K562 (cell line): ENCODE measurements around the gene PRDM8. TPM values are rescaled to one million over a fixed set of nuclear protein-coding genes. Genes with fewer than 3 reads are reported as not detected.

Experiments used
- ATAC-seq: fragments of 200-7000 bp; cut with Tn5 transposase; 3 replicates; pipeline ENCODE4 v1.9.1; 2020; ENCODE audit warnings: moderate library complexity
- BruUV-seq: library from RNA; stranded (reverse); fragments of 400-500 nt; replicated peaks from 2 replicates; lab custom pipeline; 2021; lab: Mats Ljungman, UMichigan
- CTCF ChIA-PET: fragments of 300-600 bp; formaldehyde crosslinking; extraction: SDS; loops from one replicate; lab custom pipeline; 2021; ENCODE audit warnings: low intra/inter-chr PET ratio; lab: Yijun Ruan, JAX
- POLR2A ChIA-PET: fragments of 300-600, 350-650 bp; sonication (Branson Sonifier 250); formaldehyde crosslinking; extraction: SDS; loops from one replicate; lab custom pipeline; 2021; ENCODE audit warnings: antibody characterized with exemption, inconsistent platforms; lab: Yijun Ruan, JAX
- DNase-seq, 4 experiments: peaks; one replicate each; pipeline versions ENCODE4 v3.0.0 to v3.0.0-alpha.2; 2011 to 2018; ENCODE audit warnings: low spot score in 3 of 4, mixed read lengths in 3 of 4; ENCODE audit errors: extremely low read depth in 1 of 4
- FAIRE-seq: peaks from 2 replicates; lab custom pipeline; 2011; peaks lifted over from hg19 to GRCh38; lab: Jason Lieb, UNC
- H2AFZ ChIP-seq: 2 replicates; pipeline ENCODE4 v1.6.0; 2011; ENCODE audit warnings: low read depth, low read length, control low read depth, inconsistent platforms
- H3K27ac ChIP-seq: fragments of 200-600 bp; 3 replicates; pipeline ENCODE4 v1.8.0; 2011; ENCODE audit warnings: low read depth, mild to moderate bottlenecking, control low read depth, inconsistent platforms, low read length, moderate library complexity, mixed read lengths; ENCODE audit errors: extremely low read depth
- H3K27me3 ChIP-seq, 2 experiments: fragments of 300-600 bp in 1 of 2; 2 replicates in 1 of 2; 3 replicates in 1 of 2; pipeline versions ENCODE4 v1.6.0 to v1.8.0; 2011; ENCODE audit warnings: inconsistent platforms in 2 of 2, low read length in 2 of 2, mild to moderate bottlenecking in 1 of 2, mixed read lengths in 1 of 2, moderate library complexity in 1 of 2; ENCODE audit not compliant: control insufficient read depth in 2 of 2, insufficient read depth in 2 of 2
- H3K36me3 ChIP-seq: fragments of 300-600 bp; 3 replicates; pipeline ENCODE4 v1.8.0; 2011; ENCODE audit warnings: mild to moderate bottlenecking, low read length, inconsistent platforms; ENCODE audit not compliant: control insufficient read depth, insufficient read depth
- H3K4me1 ChIP-seq, 2 experiments: fragments of 200-600 bp in 1 of 2; replicated peaks in 1 of 2; 2 replicates in 1 of 2; 3 replicates in 1 of 2; pipeline versions ENCODE4 v1.5.1 to v1.8.0; 2011; ENCODE audit warnings: inconsistent platforms in 2 of 2, low read length in 2 of 2, mild to moderate bottlenecking in 1 of 2, mixed read lengths in 1 of 2, moderate library complexity in 1 of 2; ENCODE audit not compliant: control insufficient read depth in 2 of 2, insufficient read depth in 2 of 2
- H3K4me2 ChIP-seq: 2 replicates; pipeline ENCODE4 v1.6.1; 2011; ENCODE audit warnings: low read length, control low read depth, inconsistent platforms, mixed read lengths; ENCODE audit not compliant: insufficient read depth
- H3K4me3 ChIP-seq: fragments of 200-600 bp; sonication (generic), shearing (Covaris generic); 2 replicates; pipeline ENCODE4 v1.5.1; 2016; ENCODE audit warnings: control low read depth, inconsistent platforms
- H3K79me2 ChIP-seq: fragments of 200-600 bp; 3 replicates; pipeline ENCODE4 v1.8.0; 2011; ENCODE audit warnings: low read length, inconsistent platforms; ENCODE audit not compliant: control insufficient read depth, insufficient read depth
- H3K9ac ChIP-seq, 2 experiments: 2 replicates each; pipeline versions ENCODE4 v1.6.0 to v1.6.1; 2011; ENCODE audit warnings: low read depth in 2 of 2, low read length in 2 of 2, control low read depth in 1 of 2, inconsistent platforms in 1 of 2, mild to moderate bottlenecking in 1 of 2, mixed read lengths in 1 of 2; ENCODE audit not compliant: insufficient read depth in 1 of 2
- H3K9me1 ChIP-seq: one replicate; pipeline ENCODE4 v1.6.0; 2011; ENCODE audit warnings: inconsistent platforms, mild to moderate bottlenecking, low read length, moderate library complexity; ENCODE audit not compliant: control insufficient read depth, insufficient read depth
- H3K9me3 ChIP-seq: replicated peaks from 2 replicates; pipeline ENCODE4 v1.5.1; 2011; ENCODE audit warnings: low read depth, low read length, inconsistent platforms; ENCODE audit not compliant: control insufficient read depth, insufficient read depth
- H4K20me1 ChIP-seq: replicated peaks from 2 replicates; pipeline ENCODE4 v1.6.1; 2011; ENCODE audit warnings: low read length, inconsistent platforms, mixed read lengths; ENCODE audit not compliant: control insufficient read depth, insufficient read depth
- BDP1 ChIP-seq: IDR thresholded peaks from 3 replicates; pipeline ENCODE4 v1.6.1; 2011; ENCODE audit not compliant: insufficient read length, insufficient read depth
- ELF1 ChIP-seq: fragments of 200-800 bp; sonication (Bioruptor generic); IDR thresholded peaks from 2 replicates; pipeline ENCODE4 v1.6.1; 2016; ENCODE audit warnings: missing genetic modification characterization, missing compliant biosample characterization
- ERF ChIP-seq: fragments of 450-650 bp; formaldehyde crosslinking; IDR thresholded peaks from 2 replicates; pipeline ENCODE4 v1.4.0; 2020; ENCODE audit warnings: mild to moderate bottlenecking, mixed read lengths
- GTF2F1 ChIP-seq: IDR thresholded peaks from 2 replicates; pipeline ENCODE4 v1.6.1; 2011; ENCODE audit warnings: low read depth, low read length, improper control_type of control experiment
- NFXL1 ChIP-seq: fragments of 450-650 bp; formaldehyde crosslinking; IDR thresholded peaks from 2 replicates; pipeline ENCODE4 v1.4.0; 2021; ENCODE audit warnings: mild to moderate bottlenecking
- POLR2A ChIP-seq: fragments of 450-650 bp; conservative IDR thresholded peaks from 2 replicates; pipeline ENCODE4 v1.6.1; 2016
- RNF2 ChIP-seq: sonication (generic); IDR thresholded peaks from 2 replicates; pipeline ENCODE4 v1.6.1; 2016
- TBP ChIP-seq: optimal IDR thresholded peaks from 2 replicates; pipeline ENCODE3; 2011; ENCODE audit warnings: low read depth, low read length, improper control_type of control experiment
- TRIM24 ChIP-seq, 2 experiments: fragments of 450-650 bp; IDR thresholded peaks; 2 replicates each; pipeline ENCODE4 v1.6.1; 2016
- ZNF140 ChIP-seq: fragments of 250-450 bp; sonication (Bioruptor Pico); IDR thresholded peaks from 2 replicates; pipeline ENCODE4 v1.8.0; 2021; ENCODE audit warnings: moderate library complexity, mild to moderate bottlenecking, inconsistent platforms
- ZNF24 ChIP-seq: fragments of 450-650 bp; IDR thresholded peaks from 2 replicates; pipeline ENCODE4 v1.6.1; 2016
- WGBS: fragments of 100-300 bp; shearing (Covaris generic); methylation state at CpG from one replicate; pipeline ENCODE4 v1.1.6; 2016; ENCODE audit warnings: low coverage, mixed read lengths; ENCODE audit not compliant: insufficient coverage; ENCODE audit errors: missing lambda C conversion rate; 5-methylcytosine and 5-hydroxymethylcytosine counted together
- in situ Hi-C: fragments of 300-500 bp; cut with MboI; formaldehyde crosslinking; loops from 4 replicates; pipeline ENCODE4 v1.15.0; 2018; ENCODE audit warnings: inconsistent platforms, mixed read lengths
- intact Hi-C: fragments of 100-400 bp; cut with micrococcal nuclease; formaldehyde crosslinking; loops from 2 replicates; pipeline ENCODE4 v1.14.2; 2022
- polyA plus RNA-seq, 8 experiments: library from polyadenylated mRNA; depleted of rRNA in 4 of 8; stranded (reverse) in 5 of 8; unstranded in 3 of 8; fragments of >200 nt; fragmentation: Nextera tagmentation in 2 of 8; fragmentation: Illumina TruSeq in 1 of 8; extraction: Ambion mirVana in 2 of 8; extraction: Trizol in 1 of 8; gene quantifications; 2 replicates each; pipeline versions ENCODE4 v1.2.1 to v1.2.3, GENCODE V29; 2011 to 2014; ENCODE audit warnings: inconsistent platforms in 1 of 8, missing spikeins in 1 of 8
- total RNA-seq, 7 experiments: library from RNA; depleted of rRNA in 6 of 7; stranded (reverse); fragments of >200 nt in 6 of 7; fragmentation: Illumina TruSeq in 2 of 7; extraction: Trizol in 2 of 7; gene quantifications; 2 replicates each; pipeline versions ENCODE4 v1.2.1 to v1.2.3, GENCODE V29; 2011 to 2021; ENCODE audit warnings: low replicate concordance in 1 of 7
- TF ChIP-seq, protein P1 (sequence below): IDR thresholded peaks from 3 replicates; pipeline ENCODE4 v1.6.1; 2011; ENCODE audit warnings: borderline replicate concordance, mild to moderate bottlenecking; ENCODE audit not compliant: insufficient read length, insufficient read depth

PRDM8 gene
- total and polyA plus RNA-seq, 9 of the 15 experiments (the other 6 are each of a cell fraction or from before 2014, with no cell fraction given) = 0.40 TPM; not detected in 8

DNA sequence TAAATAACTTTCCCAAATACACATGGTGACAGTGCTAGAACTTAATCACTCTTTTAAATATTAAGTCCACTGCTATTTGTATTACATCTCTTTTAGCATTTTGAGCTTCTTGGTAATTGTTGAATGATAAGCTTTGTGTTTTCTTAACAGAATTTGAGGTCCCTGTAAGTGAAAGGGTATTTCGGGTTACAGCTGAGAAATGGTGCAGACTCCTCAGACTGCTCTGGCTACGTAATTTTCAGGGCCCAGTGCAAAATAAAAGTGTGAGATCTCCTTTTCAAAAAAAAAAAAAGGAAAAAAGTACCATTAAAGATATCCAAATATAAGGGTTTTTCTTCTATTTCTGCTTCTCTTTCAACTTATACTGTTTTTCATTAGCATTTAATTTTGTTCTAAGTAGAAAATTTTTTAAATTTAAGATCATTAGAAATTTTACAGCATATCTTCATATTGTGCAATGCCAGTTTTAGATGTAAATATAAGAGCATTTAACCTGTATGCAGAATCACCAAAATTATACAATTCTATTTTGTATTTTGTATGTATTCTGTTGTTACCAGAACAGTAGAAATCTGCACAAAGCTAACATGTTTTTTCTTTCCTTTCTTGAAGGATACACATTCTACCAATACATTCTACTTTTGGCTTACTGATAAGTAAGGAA is 35.5 kb downstream of the PRDM8 start (continued):
- TF ChIP-seq, protein P1, sequence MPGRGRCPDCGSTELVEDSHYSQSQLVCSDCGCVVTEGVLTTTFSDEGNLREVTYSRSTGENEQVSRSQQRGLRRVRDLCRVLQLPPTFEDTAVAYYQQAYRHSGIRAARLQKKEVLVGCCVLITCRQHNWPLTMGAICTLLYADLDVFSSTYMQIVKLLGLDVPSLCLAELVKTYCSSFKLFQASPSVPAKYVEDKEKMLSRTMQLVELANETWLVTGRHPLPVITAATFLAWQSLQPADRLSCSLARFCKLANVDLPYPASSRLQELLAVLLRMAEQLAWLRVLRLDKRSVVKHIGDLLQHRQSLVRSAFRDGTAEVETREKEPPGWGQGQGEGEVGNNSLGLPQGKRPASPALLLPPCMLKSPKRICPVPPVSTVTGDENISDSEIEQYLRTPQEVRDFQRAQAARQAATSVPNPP = no peak
- TF ChIP-seq GTF2F1 (no peak), ZNF140 (no peak), TBP (peak; percentile 77), TRIM24 (IDR thresholded peaks at IDR 0.05) (no peak), POLR2A (peak; percentile 60; the same call in 1 of the 2 replicates)

DNA sequence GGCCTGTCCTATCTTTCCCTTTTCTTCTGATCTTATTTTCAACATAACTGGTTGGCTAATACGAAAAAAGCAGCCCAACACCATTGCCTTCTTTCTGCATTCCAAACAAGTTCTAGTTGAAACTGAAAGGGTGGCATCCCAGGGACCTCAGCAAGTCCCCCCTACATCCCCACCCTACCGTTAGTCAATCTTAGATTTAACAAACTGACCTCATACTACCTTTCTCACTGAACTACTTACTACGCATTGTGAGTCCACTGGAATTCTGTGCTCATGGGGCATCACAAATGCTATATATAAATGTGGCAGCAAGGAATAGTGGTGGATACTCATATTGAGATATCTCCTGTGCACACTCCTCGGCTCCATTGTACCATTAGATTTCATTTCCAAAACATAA is 36.1 kb downstream of the PRDM8 start:
- intact Hi-C loops = no loop called here
- CTCF ChIA-PET = no interaction called here
- H4K20me1 ChIP-seq = no peaks in the 10 kb centered on the region
- no peak for TF ChIP-seq BDP1
- no peak for TF ChIP-seq ERF (CRISPR knock-in tag)
- no peak for TF ChIP-seq ELF1 (tag)
- TF ChIP-seq NFXL1 = no peak
- TF ChIP-seq ZNF24 = no peak
- TF ChIP-seq RNF2 = no peak
- TF ChIP-seq, all 486 proteins: peak for 0
- no peak for DNase-seq
- Histone ChIP-seq H3K9ac (0 out of 4 replicates have a peak overlapping the region, but pooled peaks of 1 of the 2 experiments have one; percentile 7), H2AFZ (peak overlapping the region; percentile 93), H3K9me3 (no peaks in the 10 kb centered on the region), H3K27ac (peak overlapping the region; percentile 43; the same call in 2 of the 3 replicates), H3K9me1 (no peaks in the 10 kb centered on the region), H3K4me1 (peaks cover 4 to 18% of the 10 kb centered on the region in 2 experiments; a peak in 4 of 5 replicates), H3K79me2 (no peaks in the 10 kb centered on the region), H3K27me3 (no peaks in the 10 kb centered on the region), H3K4me3 (no peak overlapping the region), H3K36me3 (no peaks in the 10 kb centered on the region), H3K4me2 (peak overlapping the region; percentile 26; the same call in 1 of the 2 replicates)
- 36% methylated on average over 4 of the region's 4 CpGs for WGBS
- FAIRE-seq = no peak
- POLR2A ChIA-PET = no interaction called here
- peak; percentile 65 for ATAC-seq
- no TSS peak for BruUV-seq
- in situ Hi-C loops = no loop called here
